ENCODE data around the gene HSBP1. TPM values are rescaled to one million over a fixed set of nuclear protein-coding genes. Genes with fewer than 3 reads are reported as not detected.

The HSBP1 gene
- total and polyA plus RNA-seq, 9 of the 15 experiments (the other 6 are each of a cell fraction or from before 2014, with no cell fraction given), result 84.9 to 677 (median 204) TPM

GRCh38 chr16:83814659-83814985 is 6.8 kb downstream of the HSBP1 start:
- FAIRE-seq (no peak), ATAC-seq (no peak), DNase-seq (ENCODE audit: extremely low read depth in 1 of 4, low spot score in 3 of 4) (no peak)
- H3K36me3 ChIP-seq (ENCODE audit: control insufficient read depth, insufficient read depth, low read length), result peaks cover 30% of the 10 kb centered on the region; the same call in 2 of the 3 replicates
- POLR2A ChIA-PET, result interaction anchor here (0.7 to 2.9 kb wide), 2 partner anchors 9 to 121 kb away, joined by 3 to 14 read pairs; no protein-coding TSS in a partner anchor
- H3K79me2 ChIP-seq (ENCODE audit: control insufficient read depth, insufficient read depth, low read length), result peaks cover 4% of the 10 kb centered on the region
- no peaks in the 10 kb centered on the region for H3K9me3 ChIP-seq (replicated peaks; ENCODE audit: control insufficient read depth, insufficient read depth, low read depth, low read length)
- H3K4me3 ChIP-seq, result no peak overlapping the region
- 11% methylated on average over 4 of the region's 4 CpGs for WGBS (ENCODE audit: insufficient coverage, low coverage, missing lambda C conversion rate)
- in situ Hi-C loops (cut with MboI) (no loop called here), intact Hi-C loops (cut with micrococcal nuclease) (no loop called here)
- peaks cover 33 to 40% of the 10 kb centered on the region in 2 experiments for H3K27me3 ChIP-seq (ENCODE audit: control insufficient read depth in 2 of 2, insufficient read depth in 2 of 2, low read length in 2 of 2)
- CTCF ChIA-PET (ENCODE audit: low intra/inter-chr PET ratio), result no interaction called here
- no peaks in the 10 kb centered on the region; a peak in 1 of 5 replicates for H3K4me1 ChIP-seq (replicated peaks in 1 of 2; ENCODE audit: control insufficient read depth in 2 of 2, insufficient read depth in 2 of 2, low read length in 2 of 2)
- no peak overlapping the region for H3K9ac ChIP-seq (ENCODE audit: insufficient read depth in 1 of 2, low read depth in 2 of 2, low read length in 2 of 2)
- no peaks in the 10 kb centered on the region for H3K9me1 ChIP-seq (ENCODE audit: control insufficient read depth, insufficient read depth, low read length)
- no peak overlapping the region for H3K4me2 ChIP-seq (ENCODE audit: insufficient read depth, low read length)
- BruUV-seq (replicated peaks), result no TSS peak
- H2AFZ ChIP-seq (ENCODE audit: low read depth, low read length), result no peak overlapping the region
- no peaks in the 10 kb centered on the region for H4K20me1 ChIP-seq (replicated peaks; ENCODE audit: control insufficient read depth, insufficient read depth, low read length)
- no peak overlapping the region for H3K27ac ChIP-seq (ENCODE audit: extremely low read depth, low read depth, low read length)
- TF ChIP-seq TFE3 (CRISPR knock-in tag; IDR thresholded peaks at IDR 0.05) (no peak), HIVEP1 (CRISPR knock-in tag; IDR thresholded peaks at IDR 0.05) (no peak), MXI1 (IDR thresholded peaks at IDR 0.05; ENCODE audit: low read depth, low read length) (no peak), BACH1 (tag; IDR thresholded peaks at IDR 0.05) (no peak), ZNF436 (CRISPR knock-in tag; IDR thresholded peaks at IDR 0.05) (no peak), BCLAF1 (IDR thresholded peaks at IDR 0.05; ENCODE audit: borderline replicate concordance in 1 of 2, control insufficient read depth in 1 of 2, low read depth in 2 of 2, low read length in 1 of 2) (no peak), MTA3 (IDR thresholded peaks at IDR 0.05; ENCODE audit: borderline replicate concordance) (no peak), RBM22 (IDR thresholded peaks at IDR 0.05; ENCODE audit: low read depth, low read length, poor library complexity, severe bottlenecking) (no peak), ETS2 (tag; IDR thresholded peaks at IDR 0.05; ENCODE audit: borderline replicate concordance, poor library complexity, severe bottlenecking) (no peak), KAT2B (IDR thresholded peaks at IDR 0.05; ENCODE audit: low read depth, low read length) (no peak), SRSF9 (IDR thresholded peaks at IDR 0.05; ENCODE audit: borderline replicate concordance, low read depth, low read length) (no peak), ZNF232 (CRISPR knock-in tag; IDR thresholded peaks at IDR 0.05) (no peak), KDM2B (CRISPR knock-in tag; IDR thresholded peaks at IDR 0.05) (no peak)
- TF ChIP-seq, protein P1, sequence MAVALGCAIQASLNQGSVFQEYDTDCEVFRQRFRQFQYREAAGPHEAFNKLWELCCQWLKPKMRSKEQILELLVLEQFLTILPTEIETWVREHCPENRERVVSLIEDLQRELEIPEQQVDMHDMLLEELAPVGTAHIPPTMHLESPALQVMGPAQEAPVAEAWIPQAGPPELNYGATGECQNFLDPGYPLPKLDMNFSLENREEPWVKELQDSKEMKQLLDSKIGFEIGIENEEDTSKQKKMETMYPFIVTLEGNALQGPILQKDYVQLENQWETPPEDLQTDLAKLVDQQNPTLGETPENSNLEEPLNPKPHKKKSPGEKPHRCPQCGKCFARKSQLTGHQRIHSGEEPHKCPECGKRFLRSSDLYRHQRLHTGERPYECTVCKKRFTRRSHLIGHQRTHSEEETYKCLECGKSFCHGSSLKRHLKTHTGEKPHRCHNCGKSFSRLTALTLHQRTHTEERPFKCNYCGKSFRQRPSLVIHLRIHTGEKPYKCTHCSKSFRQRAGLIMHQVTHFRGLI (CRISPR knock-in tag; IDR thresholded peaks at IDR 0.05), result no peak
- TF ChIP-seq, protein P2, sequence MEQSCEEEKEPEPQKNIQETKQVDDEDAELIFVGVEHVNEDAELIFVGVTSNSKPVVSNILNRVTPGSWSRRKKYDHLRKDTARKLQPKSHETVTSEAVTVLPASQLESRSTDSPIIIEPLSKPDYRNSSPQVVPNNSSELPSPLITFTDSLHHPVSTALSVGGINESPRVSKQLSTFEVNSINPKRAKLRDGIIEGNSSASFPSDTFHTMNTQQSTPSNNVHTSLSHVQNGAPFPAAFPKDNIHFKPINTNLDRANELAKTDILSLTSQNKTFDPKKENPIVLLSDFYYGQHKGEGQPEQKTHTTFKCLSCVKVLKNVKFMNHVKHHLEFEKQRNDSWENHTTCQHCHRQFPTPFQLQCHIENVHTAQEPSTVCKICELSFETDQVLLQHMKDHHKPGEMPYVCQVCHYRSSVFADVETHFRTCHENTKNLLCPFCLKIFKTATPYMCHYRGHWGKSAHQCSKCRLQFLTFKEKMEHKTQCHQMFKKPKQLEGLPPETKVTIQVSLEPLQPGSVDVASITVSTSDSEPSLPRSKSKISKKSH (CRISPR knock-in tag; IDR thresholded peaks at IDR 0.05), result no peak

All from K562 (cell line).